Panc1 (cell line): Measurements from ENCODE around the gene SLC9A9. TPM values are rescaled to one million over a fixed set of nuclear protein-coding genes. Genes with fewer than 3 reads are reported as not detected.

Experiments used
- ATAC-seq: fragments of 200-7000 bp; cut with Tn5 transposase; 2 replicates; pipeline ENCODE4 v1.9.1; 2020; ENCODE audit warnings: mild to moderate bottlenecking, moderate library complexity
- BruUV-seq: library from RNA; stranded (reverse); fragments of 400-500 nt; replicated peaks from 2 replicates; lab custom pipeline; 2021; lab: Mats Ljungman, UMichigan
- CTCF ChIA-PET: fragments of 300-600 bp; sonication (Branson Sonifier 250); formaldehyde crosslinking; loops from one replicate; lab custom pipeline; 2022; ENCODE audit warnings: antibody characterized with exemption; lab: Charles Lee
- POLR2A ChIA-PET: fragments of 300-600 bp; sonication (Branson Sonifier 250); formaldehyde crosslinking; loops from one replicate; lab custom pipeline; 2022; ENCODE audit warnings: antibody characterized with exemption; lab: Charles Lee
- DNase-seq: peaks from one replicate; pipeline ENCODE4 v3.0.0-alpha.2; 2010; ENCODE audit warnings: low read depth, low spot score
- H3K27ac ChIP-seq: 2 replicates; pipeline ENCODE4 v1.5.1; 2011; ENCODE audit warnings: mild to moderate bottlenecking, low read length, inconsistent platforms
- H3K27me3 ChIP-seq: fragments of 200-500 bp; sonication (Bioruptor generic); 2 replicates; pipeline ENCODE4 v1.6.0; 2014; ENCODE audit warnings: low read length, inconsistent platforms; ENCODE audit not compliant: control insufficient read depth, insufficient read depth
- H3K36me3 ChIP-seq: fragments of 200-500 bp; sonication (Bioruptor generic); 2 replicates; pipeline ENCODE4 v1.5.1; 2014; ENCODE audit warnings: inconsistent platforms, mild to moderate bottlenecking, low read length, moderate library complexity; ENCODE audit not compliant: control insufficient read depth, insufficient read depth
- H3K4me1 ChIP-seq: 2 replicates; pipeline ENCODE4 v1.5.1; 2011; ENCODE audit warnings: inconsistent platforms, mild to moderate bottlenecking, low read length, moderate library complexity; ENCODE audit not compliant: control insufficient read depth, insufficient read depth
- H3K4me3 ChIP-seq, 2 experiments: 2 replicates each; pipeline ENCODE4 v1.5.1; 2011 to 2012; ENCODE audit warnings: low read depth in 2 of 2, low read length in 2 of 2, mild to moderate bottlenecking in 2 of 2, inconsistent platforms in 1 of 2, moderate library complexity in 1 of 2
- H3K9me3 ChIP-seq: fragments of 200-500 bp; sonication (Bioruptor generic); 2 replicates; pipeline ENCODE4 v1.5.1; 2014; ENCODE audit warnings: low read depth, mild to moderate bottlenecking, inconsistent platforms, low read length, moderate library complexity; ENCODE audit not compliant: control insufficient read depth, insufficient read depth
- CTCF ChIP-seq: fragments of 450-650 bp; IDR thresholded peaks from 2 replicates; pipeline ENCODE4 v1.5.1; 2017; ENCODE audit warnings: mild to moderate bottlenecking
- POLR2AphosphoS5 ChIP-seq: IDR thresholded peaks from 2 replicates; pipeline ENCODE4 v1.6.1; 2012; ENCODE audit warnings: mild to moderate bottlenecking, low read depth, low read length, moderate library complexity
- REST ChIP-seq, 2 experiments: IDR thresholded peaks; 2 replicates each; pipeline ENCODE4 v1.6.1; 2011 to 2012; ENCODE audit warnings: low read depth in 2 of 2, control low read depth in 1 of 2, low read length in 1 of 2, mild to moderate bottlenecking in 1 of 2, moderate library complexity in 1 of 2; ENCODE audit not compliant: insufficient read depth in 1 of 2
- SIN3A ChIP-seq: IDR thresholded peaks from 2 replicates; pipeline ENCODE4 v1.6.1; 2012; ENCODE audit warnings: low read depth, mild to moderate bottlenecking, low read length, moderate library complexity, borderline replicate concordance; ENCODE audit not compliant: insufficient read depth
- TCF7L2 ChIP-seq: IDR thresholded peaks from 2 replicates; pipeline ENCODE4 v1.6.1; 2011; ENCODE audit warnings: mild to moderate bottlenecking, low read depth, low read length, inconsistent platforms
- in situ Hi-C: cut with HindIII; loops from 2 replicates; pipeline ENCODE4 v1.10.0; 2016; ENCODE audit warnings: low sequenced_read_pairs, low pct_unique_long_range_greater_than_20kb
- intact Hi-C: fragments of 100-400 bp; cut with micrococcal nuclease; formaldehyde crosslinking; loops from one replicate; pipeline ENCODE4 v1.10.0; 2022; ENCODE audit not compliant: unreplicated experiment
- total RNA-seq: library from RNA; stranded (reverse); gene quantifications from one replicate; pipeline ENCODE4 v1.2.1, GENCODE V29; 2021; ENCODE audit not compliant: unreplicated experiment

SLC9A9 gene
- total RNA-seq, 1 experiment from 2014 or later = not detected

DNA sequence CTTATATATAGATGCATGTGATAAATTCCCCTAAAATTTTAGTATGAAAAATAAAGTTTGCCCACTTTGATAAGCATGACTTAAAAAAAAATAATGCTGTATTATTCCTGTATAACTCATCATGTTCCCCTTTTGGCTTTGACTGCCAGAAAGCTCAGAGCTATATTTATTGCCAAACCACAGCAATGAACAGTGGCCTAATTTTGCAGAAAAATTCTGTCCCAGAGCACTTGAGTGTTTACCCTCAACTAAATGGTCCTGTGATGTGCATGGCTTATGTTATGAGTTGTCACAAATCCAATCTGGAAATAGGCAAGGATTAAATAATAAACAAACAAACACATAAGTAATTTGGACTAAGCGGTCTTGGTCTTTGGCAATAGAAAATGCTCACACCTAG is 276.7 kb downstream of the SLC9A9 start:
- no peaks in the 10 kb centered on the region for H3K27me3 ChIP-seq
- no peak overlapping the region for H3K27ac ChIP-seq
- no TSS peak for BruUV-seq
- no peaks in the 10 kb centered on the region for H3K36me3 ChIP-seq
- POLR2A ChIA-PET = no interaction called here
- CTCF ChIA-PET = no interaction called here
- no peak for DNase-seq
- TF ChIP-seq TCF7L2 = no peak
- no peak for TF ChIP-seq POLR2AphosphoS5
- TF ChIP-seq SIN3A = no peak
- H3K4me3 ChIP-seq = no peak overlapping the region
- intact Hi-C loops (no loop called here), in situ Hi-C loops (no loop called here)
- H3K9me3 ChIP-seq = no peaks in the 10 kb centered on the region
- no peaks in the 10 kb centered on the region for H3K4me1 ChIP-seq
- ATAC-seq = no peak

- BruUV-seq = no TSS peak
- no peak overlapping the region for H3K4me3 ChIP-seq
- intact Hi-C loops = no loop called here
- POLR2A ChIA-PET = no interaction called here
- H3K36me3 ChIP-seq = no peaks in the 10 kb centered on the region
- CTCF ChIA-PET = no interaction called here
- TF ChIP-seq CTCF (no peak), REST (IDR thresholded peaks at IDR 0.05; ENCODE audit: insufficient read depth in 1 of 2, low read depth in 2 of 2, low read length in 1 of 2) (no peak), TCF7L2 (no peak), POLR2AphosphoS5 (no peak), SIN3A (no peak)
- no peaks in the 10 kb centered on the region for H3K9me3 ChIP-seq
- no peaks in the 10 kb centered on the region; the same call in 1 of the 2 replicates for H3K27me3 ChIP-seq
- in situ Hi-C loops = no loop called here
- DNase-seq (no peak), ATAC-seq (no peak)
- H3K4me1 ChIP-seq = no peaks in the 10 kb centered on the region
- no peak overlapping the region for H3K27ac ChIP-seq
Measured at GRCh38 chr3:143567823-143568222, 280.4 kb downstream of the SLC9A9 start.

DNA sequence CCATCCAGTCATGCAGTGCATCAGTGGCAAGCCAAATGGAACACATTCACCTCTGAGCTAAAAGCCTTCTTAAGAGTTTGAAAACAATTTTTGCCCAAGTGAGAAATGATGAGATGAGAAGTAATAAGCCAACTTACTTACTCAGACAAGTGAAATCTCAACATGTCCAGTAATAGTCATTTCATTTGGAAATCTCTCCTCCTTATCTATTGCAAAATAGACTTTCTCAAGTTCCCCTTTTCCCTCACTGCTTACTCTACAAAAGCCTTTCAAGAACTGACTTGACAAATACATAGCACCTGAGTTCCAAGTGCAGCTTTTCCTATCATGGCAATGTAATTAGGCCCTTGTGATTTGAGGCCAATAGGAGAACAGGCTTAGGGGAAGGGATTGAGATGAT is 282.3 kb downstream of the SLC9A9 start:
- in situ Hi-C loops (no loop called here), intact Hi-C loops (no loop called here)
- Histone ChIP-seq H3K4me1 (no peaks in the 10 kb centered on the region), H3K27me3 (no peaks in the 10 kb centered on the region; the same call in 1 of the 2 replicates), H3K4me3 (no peak overlapping the region), H3K9me3 (no peaks in the 10 kb centered on the region), H3K27ac (no peak overlapping the region), H3K36me3 (no peaks in the 10 kb centered on the region)
- no peak for DNase-seq
- TF ChIP-seq TCF7L2 (no peak), CTCF (no peak), POLR2AphosphoS5 (no peak), SIN3A (no peak), REST (IDR thresholded peaks at IDR 0.05; ENCODE audit: insufficient read depth in 1 of 2, low read depth in 2 of 2, low read length in 1 of 2) (no peak)
- ChIA-PET POLR2A (no interaction called here), CTCF (no interaction called here)
- no TSS peak for BruUV-seq
- ATAC-seq = no peak
